Liver (tissue), 9 donors: ENCODE data around the gene VAT1. TPM values are rescaled to one million over a fixed set of nuclear protein-coding genes. Genes with fewer than 3 reads are reported as not detected.

Experiments
- DNase-seq: peaks from one replicate; pipeline ENCODE4 v3.0.0-alpha.2; 2017; ENCODE audit warnings: low spot score
- H3K27ac ChIP-seq, 2 donors: one replicate each; pipeline ENCODE4 v1.7.0; 2013; ENCODE audit warnings: inconsistent platforms in 2 of 2, low read length in 2 of 2, control low read depth in 1 of 2, low read depth in 1 of 2, mild to moderate bottlenecking in 1 of 2
- H3K27me3 ChIP-seq, 4 donors: one replicate each; pipeline versions ENCODE4 v1.6.1 to v1.7.0; 2013; ENCODE audit warnings: low read length in 3 of 4, inconsistent platforms in 1 of 4, mild to moderate bottlenecking in 1 of 4, moderate library complexity in 1 of 4; ENCODE audit not compliant: control insufficient read depth in 4 of 4, insufficient read depth in 4 of 4
- H3K36me3 ChIP-seq, 4 donors: one replicate each; pipeline versions ENCODE4 v1.6.1 to v1.7.0; 2013; ENCODE audit warnings: low read length in 3 of 4, mild to moderate bottlenecking in 3 of 4, low read depth in 1 of 4, moderate library complexity in 1 of 4; ENCODE audit not compliant: control insufficient read depth in 4 of 4, insufficient read depth in 3 of 4
- H3K4me1 ChIP-seq, 4 donors: one replicate each; pipeline versions ENCODE4 v1.6.1 to v1.7.0; 2013; ENCODE audit warnings: low read length in 3 of 4, mild to moderate bottlenecking in 3 of 4, moderate library complexity in 1 of 4; ENCODE audit not compliant: control insufficient read depth in 4 of 4, insufficient read depth in 4 of 4
- H3K4me3 ChIP-seq, 3 donors: one replicate each; pipeline versions ENCODE4 v1.6.1 to v1.7.0; 2013; ENCODE audit warnings: low read length in 3 of 3, control low read depth in 1 of 3, low read depth in 1 of 3, mild to moderate bottlenecking in 1 of 3
- H3K9ac ChIP-seq, 2 donors: one replicate each; pipeline ENCODE4 v1.7.0; 2013; ENCODE audit warnings: low read length in 2 of 2, mild to moderate bottlenecking in 2 of 2, moderate library complexity in 2 of 2, control low read depth in 1 of 2, low read depth in 1 of 2
- H3K9me3 ChIP-seq, 4 donors: one replicate each; pipeline versions ENCODE4 v1.6.1 to v1.7.0; 2013; ENCODE audit warnings: low read length in 3 of 4; ENCODE audit not compliant: control insufficient read depth in 4 of 4
- ATF3 ChIP-seq: IDR thresholded peaks from 2 replicates; pipeline ENCODE4 v1.6.1; 2016; ENCODE audit warnings: antibody characterized with exemption
- CTCF ChIP-seq: fragments of 150-350 bp; IDR thresholded peaks from 2 replicates; pipeline ENCODE4 v1.5.1; 2017; ENCODE audit warnings: improper control_type of control experiment, low read depth, low read length; ENCODE audit not compliant: missing input control
- EGR1 ChIP-seq, 2 donors: IDR thresholded peaks; 2 replicates each; pipeline ENCODE4 v1.6.1; 2016 to 2018; ENCODE audit warnings: antibody characterized with exemption in 2 of 2, low read depth in 2 of 2
- FOXA1 ChIP-seq: IDR thresholded peaks from 2 replicates; pipeline ENCODE4 v1.6.1; 2016; ENCODE audit warnings: antibody characterized with exemption
- FOXA2 ChIP-seq: IDR thresholded peaks from 2 replicates; pipeline ENCODE4 v1.6.1; 2016; ENCODE audit warnings: antibody characterized with exemption
- GABPA ChIP-seq, 2 donors: IDR thresholded peaks in 1 of 2; conservative IDR thresholded peaks in 1 of 2; 2 replicates each; pipeline ENCODE4 v1.6.1; 2016; ENCODE audit warnings: antibody characterized with exemption in 2 of 2, mild to moderate bottlenecking in 1 of 2, moderate library complexity in 1 of 2
- HNF4A ChIP-seq, 2 donors: conservative IDR thresholded peaks; 2 replicates each; pipeline ENCODE4 v1.6.1; 2016; ENCODE audit warnings: antibody characterized with exemption in 2 of 2, mild to moderate bottlenecking in 2 of 2
- HNF4G ChIP-seq: IDR thresholded peaks from 2 replicates; pipeline ENCODE4 v1.6.1; 2016; ENCODE audit warnings: antibody characterized with exemption
- JUND ChIP-seq, 2 donors: IDR thresholded peaks; 2 replicates each; pipeline ENCODE4 v1.6.1; 2016; ENCODE audit warnings: antibody characterized with exemption in 2 of 2
- MAX ChIP-seq: IDR thresholded peaks from 2 replicates; pipeline ENCODE4 v1.6.1; 2016; ENCODE audit warnings: antibody characterized with exemption
- NR2F2 ChIP-seq: IDR thresholded peaks from 2 replicates; pipeline ENCODE4 v1.6.1; 2016; ENCODE audit warnings: antibody characterized with exemption
- RAD21 ChIP-seq, 2 donors: IDR thresholded peaks; 2 replicates each; pipeline ENCODE4 v1.6.1; 2016; ENCODE audit warnings: antibody characterized with exemption in 2 of 2, mild to moderate bottlenecking in 2 of 2
- RXRA ChIP-seq, 2 donors: IDR thresholded peaks; 2 replicates each; pipeline ENCODE4 v1.6.1; 2017 to 2018; ENCODE audit warnings: antibody characterized with exemption in 2 of 2, mild to moderate bottlenecking in 1 of 2
- SP1 ChIP-seq: IDR thresholded peaks from 2 replicates; pipeline ENCODE4 v1.6.1; 2018; ENCODE audit warnings: antibody characterized with exemption, mild to moderate bottlenecking
- TAF1 ChIP-seq: conservative IDR thresholded peaks from 2 replicates; pipeline ENCODE4 v1.6.1; 2016; ENCODE audit warnings: antibody characterized with exemption, mild to moderate bottlenecking
- YY1 ChIP-seq: IDR thresholded peaks from 2 replicates; pipeline ENCODE4 v1.6.1; 2016; ENCODE audit warnings: antibody characterized with exemption, mild to moderate bottlenecking
- WGBS: extraction: QIAGEN DNeasy Blood & Tissue Kit; methylation state at CpG from one replicate; pipeline ENCODE4 v1.1.7; 2013; 5-methylcytosine and 5-hydroxymethylcytosine counted together
- polyA plus RNA-seq, 2 donors: library from polyadenylated mRNA; stranded (reverse) in 1 of 2; unstranded in 1 of 2; fragments of 200-250 nt in 1 of 2; fragments of >200 nt in 1 of 2; fragmentation: Nextera tagmentation in 1 of 2; extraction: Ambion mirVana in 1 of 2; gene quantifications; one replicate each; pipeline versions ENCODE4 v1.2.1 to v1.2.3, GENCODE V29; 2013 to 2015
- total RNA-seq, 2 donors: library from RNA; depleted of rRNA; stranded (reverse); fragments of >200 nt; gene quantifications; one replicate each; pipeline ENCODE4 v1.2.3, GENCODE V29; 2014
- TF ChIP-seq, protein P1 (sequence below): IDR thresholded peaks from 2 replicates; pipeline ENCODE4 v1.6.1; 2016; ENCODE audit warnings: antibody characterized with exemption, mild to moderate bottlenecking
- TF ChIP-seq, protein P2 (sequence below): IDR thresholded peaks from 2 replicates; pipeline ENCODE4 v1.6.1; 2016; ENCODE audit warnings: antibody characterized with exemption
- donor health status: healthy.
- donor health status: healthy.
- donor health status: healthy.
- donor health status: healthy.
- donor health status: healthy.

VAT1 gene
- total and polyA plus RNA-seq, 4 donors = 16.3 to 38.8 (median 25.4) TPM

- peaks cover 0 to 1% (median 0%) of the 10 kb centered on the region in 4 donors for H3K4me1 ChIP-seq
Observed at GRCh38 chr17:43062984-43063638, 40.9 kb upstream of the VAT1 start.

More at GRCh38 chr17:43062984-43063638, 40.9 kb upstream of the VAT1 start:
- Histone ChIP-seq H3K27ac (no peak overlapping the region), H3K9me3 (no peaks in the 10 kb centered on the region), H3K36me3 (no peaks in the 10 kb centered on the region), H3K9ac (no peak overlapping the region), H3K4me3 (no peak overlapping the region), H3K27me3 (no peaks in the 10 kb centered on the region)
- no peak for DNase-seq
- no peak for TF ChIP-seq NR2F2
- TF ChIP-seq GABPA (IDR thresholded peaks at IDR 0.05 in 1 of 2, conservative IDR thresholded peaks at IDR 0.05 in 1 of 2) = no peak
- TF ChIP-seq RXRA (IDR thresholded peaks at IDR 0.05) = no peak
- TF ChIP-seq FOXA2 = no peak
- TF ChIP-seq, protein P1, sequence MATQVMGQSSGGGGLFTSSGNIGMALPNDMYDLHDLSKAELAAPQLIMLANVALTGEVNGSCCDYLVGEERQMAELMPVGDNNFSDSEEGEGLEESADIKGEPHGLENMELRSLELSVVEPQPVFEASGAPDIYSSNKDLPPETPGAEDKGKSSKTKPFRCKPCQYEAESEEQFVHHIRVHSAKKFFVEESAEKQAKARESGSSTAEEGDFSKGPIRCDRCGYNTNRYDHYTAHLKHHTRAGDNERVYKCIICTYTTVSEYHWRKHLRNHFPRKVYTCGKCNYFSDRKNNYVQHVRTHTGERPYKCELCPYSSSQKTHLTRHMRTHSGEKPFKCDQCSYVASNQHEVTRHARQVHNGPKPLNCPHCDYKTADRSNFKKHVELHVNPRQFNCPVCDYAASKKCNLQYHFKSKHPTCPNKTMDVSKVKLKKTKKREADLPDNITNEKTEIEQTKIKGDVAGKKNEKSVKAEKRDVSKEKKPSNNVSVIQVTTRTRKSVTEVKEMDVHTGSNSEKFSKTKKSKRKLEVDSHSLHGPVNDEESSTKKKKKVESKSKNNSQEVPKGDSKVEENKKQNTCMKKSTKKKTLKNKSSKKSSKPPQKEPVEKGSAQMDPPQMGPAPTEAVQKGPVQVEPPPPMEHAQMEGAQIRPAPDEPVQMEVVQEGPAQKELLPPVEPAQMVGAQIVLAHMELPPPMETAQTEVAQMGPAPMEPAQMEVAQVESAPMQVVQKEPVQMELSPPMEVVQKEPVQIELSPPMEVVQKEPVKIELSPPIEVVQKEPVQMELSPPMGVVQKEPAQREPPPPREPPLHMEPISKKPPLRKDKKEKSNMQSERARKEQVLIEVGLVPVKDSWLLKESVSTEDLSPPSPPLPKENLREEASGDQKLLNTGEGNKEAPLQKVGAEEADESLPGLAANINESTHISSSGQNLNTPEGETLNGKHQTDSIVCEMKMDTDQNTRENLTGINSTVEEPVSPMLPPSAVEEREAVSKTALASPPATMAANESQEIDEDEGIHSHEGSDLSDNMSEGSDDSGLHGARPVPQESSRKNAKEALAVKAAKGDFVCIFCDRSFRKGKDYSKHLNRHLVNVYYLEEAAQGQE = no peak
- no peak for TF ChIP-seq RAD21 (IDR thresholded peaks at IDR 0.05)
- TF ChIP-seq JUND (IDR thresholded peaks at IDR 0.05) = no peak
- no peak for TF ChIP-seq HNF4A (conservative IDR thresholded peaks at IDR 0.05)
- TF ChIP-seq FOXA1 = no peak
- no peak for TF ChIP-seq TAF1
- TF ChIP-seq HNF4G = no peak
- no peak for TF ChIP-seq EGR1 (IDR thresholded peaks at IDR 0.05; ENCODE audit: low read depth in 2 of 2)
- TF ChIP-seq SP1 = no peak
- no peak for TF ChIP-seq MAX
- TF ChIP-seq CTCF = no peak
- TF ChIP-seq, protein P2, sequence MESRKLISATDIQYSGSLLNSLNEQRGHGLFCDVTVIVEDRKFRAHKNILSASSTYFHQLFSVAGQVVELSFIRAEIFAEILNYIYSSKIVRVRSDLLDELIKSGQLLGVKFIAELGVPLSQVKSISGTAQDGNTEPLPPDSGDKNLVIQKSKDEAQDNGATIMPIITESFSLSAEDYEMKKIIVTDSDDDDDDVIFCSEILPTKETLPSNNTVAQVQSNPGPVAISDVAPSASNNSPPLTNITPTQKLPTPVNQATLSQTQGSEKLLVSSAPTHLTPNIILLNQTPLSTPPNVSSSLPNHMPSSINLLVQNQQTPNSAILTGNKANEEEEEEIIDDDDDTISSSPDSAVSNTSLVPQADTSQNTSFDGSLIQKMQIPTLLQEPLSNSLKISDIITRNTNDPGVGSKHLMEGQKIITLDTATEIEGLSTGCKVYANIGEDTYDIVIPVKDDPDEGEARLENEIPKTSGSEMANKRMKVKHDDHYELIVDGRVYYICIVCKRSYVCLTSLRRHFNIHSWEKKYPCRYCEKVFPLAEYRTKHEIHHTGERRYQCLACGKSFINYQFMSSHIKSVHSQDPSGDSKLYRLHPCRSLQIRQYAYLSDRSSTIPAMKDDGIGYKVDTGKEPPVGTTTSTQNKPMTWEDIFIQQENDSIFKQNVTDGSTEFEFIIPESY = no peak
- no peak for TF ChIP-seq YY1
- TF ChIP-seq ATF3 = no peak
- 95% methylated on average over 10 of the region's 10 CpGs for WGBS
